ENCODE data around the gene CXXC5.

The CXXC5 gene

DNA sequence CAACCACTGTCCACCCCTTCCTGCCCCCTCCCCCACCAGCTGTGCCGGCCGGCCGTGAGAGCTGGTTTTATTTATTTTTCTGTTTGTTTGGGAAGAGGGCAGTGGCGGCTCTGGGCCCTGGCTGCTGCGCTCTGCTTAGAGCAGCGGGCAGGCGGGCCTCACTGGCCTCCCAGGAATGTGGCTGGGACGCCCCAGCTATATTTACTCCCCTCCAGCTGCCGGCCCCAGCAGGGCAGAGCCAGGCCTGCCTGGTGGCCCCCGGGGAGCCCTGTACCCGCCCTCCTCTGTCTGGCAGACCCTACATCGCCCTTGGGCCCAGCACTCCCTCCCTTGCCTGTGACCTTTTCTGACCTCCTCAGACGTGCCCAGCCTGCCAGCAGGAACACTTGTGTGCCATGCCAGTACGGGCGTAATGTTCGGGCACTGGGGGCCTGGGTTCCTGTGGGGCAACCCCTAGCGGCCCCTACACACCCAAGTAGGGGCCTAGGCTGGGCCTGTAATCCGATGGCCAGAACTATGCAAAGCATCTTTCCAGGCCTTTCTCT, 7.7 kb downstream of the CXXC5 start:
- Histone ChIP-seq H3K4me1 (ENCODE audit: control insufficient read depth, insufficient read depth, low read length) (peaks cover 97% of the 10 kb centered on the region), H3K9me3 (ENCODE audit: control insufficient read depth, low read length) (no peaks in the 10 kb centered on the region), H3K36me3 (ENCODE audit: control insufficient read depth, insufficient read depth, low read length) (no peaks in the 10 kb centered on the region), H3K9ac (ENCODE audit: low read length) (peak overlapping the region; percentile 62), H3K27me3 (ENCODE audit: control insufficient read depth, insufficient read depth, low read length) (no peaks in the 10 kb centered on the region), H3K4me3 (ENCODE audit: low read length) (no peak overlapping the region)

DNA sequence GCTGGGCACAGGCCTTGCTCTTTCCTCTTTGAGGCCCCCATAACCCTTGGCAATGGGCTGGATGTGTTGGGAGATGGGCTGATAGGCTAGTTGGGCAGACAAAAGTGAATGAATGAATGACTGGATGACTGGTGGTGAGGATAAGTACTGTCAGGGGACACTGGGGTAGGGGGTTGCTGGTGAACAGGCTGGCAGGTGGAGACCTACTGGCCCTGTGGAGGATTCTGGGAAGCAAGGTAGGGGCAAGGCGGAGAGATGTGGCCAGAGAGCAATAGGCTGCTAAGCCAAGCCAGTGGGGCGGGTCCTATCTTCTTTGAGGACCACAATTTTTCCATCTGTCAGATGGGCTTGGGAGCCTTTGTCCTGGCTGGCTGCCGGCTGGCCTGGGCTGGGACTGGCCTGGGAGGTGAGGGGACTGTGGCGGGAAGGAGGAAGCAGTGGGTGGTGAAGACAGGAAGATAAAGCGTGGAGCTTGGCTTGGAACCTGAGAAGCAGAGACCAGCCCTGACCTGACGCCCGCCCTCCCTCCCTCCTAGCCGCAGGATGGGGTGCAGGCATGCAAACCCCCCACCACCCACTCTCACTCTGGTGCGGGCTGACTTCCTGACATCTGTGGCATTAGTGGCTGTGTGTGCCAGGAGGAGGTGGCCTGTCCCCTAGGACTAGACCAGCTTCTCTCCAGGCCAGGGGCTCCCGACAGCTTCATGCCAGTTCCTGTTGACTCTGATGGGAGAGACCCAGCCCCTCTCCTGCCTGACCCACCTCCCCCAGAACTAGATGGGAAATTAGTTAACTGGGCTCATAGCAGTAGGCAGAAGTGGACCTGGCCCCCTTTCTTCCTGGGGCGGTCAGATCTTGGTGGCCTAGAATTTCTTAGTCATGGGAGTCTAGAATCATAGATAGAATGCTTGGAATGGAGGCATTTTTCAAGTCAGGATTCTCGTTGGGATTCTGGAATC, 9.5 kb downstream of the CXXC5 start:
- no peaks in the 10 kb centered on the region for H3K36me3 ChIP-seq (ENCODE audit: control insufficient read depth, insufficient read depth, low read length)
- peak overlapping the region; percentile 2 for H3K9ac ChIP-seq (ENCODE audit: low read length)
- H3K4me1 ChIP-seq (ENCODE audit: control insufficient read depth, insufficient read depth, low read length) = peaks cover 97% of the 10 kb centered on the region
- H3K9me3 ChIP-seq (ENCODE audit: control insufficient read depth, low read length) = no peaks in the 10 kb centered on the region
- H3K4me3 ChIP-seq (ENCODE audit: low read length) = no peak overlapping the region
- no peaks in the 10 kb centered on the region for H3K27me3 ChIP-seq (ENCODE audit: control insufficient read depth, insufficient read depth, low read length)

DNA sequence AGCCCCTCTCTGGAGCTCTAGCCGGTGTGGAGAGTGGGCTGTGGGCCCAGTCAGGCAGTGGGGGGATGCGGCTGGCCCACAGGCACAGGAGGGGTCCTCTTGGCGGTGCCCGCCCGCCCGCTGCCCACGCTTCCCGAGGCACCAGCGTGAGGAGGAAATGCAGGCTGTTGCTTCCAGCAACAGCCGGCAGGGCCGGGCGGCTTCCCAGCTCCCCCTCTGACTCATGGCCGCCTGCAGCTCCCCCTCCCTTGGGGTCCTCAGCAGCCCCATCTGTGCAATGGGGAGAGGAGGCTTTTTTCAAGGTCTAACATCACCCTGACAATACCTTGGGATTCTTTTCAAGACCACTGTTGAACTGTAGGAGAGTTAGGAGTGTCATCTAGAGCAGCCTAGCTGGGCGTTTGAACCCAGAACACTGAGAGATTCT, 10.4 kb downstream of the CXXC5 start:
- Histone ChIP-seq H3K4me1 (ENCODE audit: control insufficient read depth, insufficient read depth, low read length) (peaks cover 88% of the 10 kb centered on the region), H3K4me3 (ENCODE audit: low read length) (no peak overlapping the region), H3K9me3 (ENCODE audit: control insufficient read depth, low read length) (no peaks in the 10 kb centered on the region), H3K36me3 (ENCODE audit: control insufficient read depth, insufficient read depth, low read length) (no peaks in the 10 kb centered on the region), H3K9ac (ENCODE audit: low read length) (peak overlapping the region; percentile 83), H3K27me3 (ENCODE audit: control insufficient read depth, insufficient read depth, low read length) (no peaks in the 10 kb centered on the region)

DNA sequence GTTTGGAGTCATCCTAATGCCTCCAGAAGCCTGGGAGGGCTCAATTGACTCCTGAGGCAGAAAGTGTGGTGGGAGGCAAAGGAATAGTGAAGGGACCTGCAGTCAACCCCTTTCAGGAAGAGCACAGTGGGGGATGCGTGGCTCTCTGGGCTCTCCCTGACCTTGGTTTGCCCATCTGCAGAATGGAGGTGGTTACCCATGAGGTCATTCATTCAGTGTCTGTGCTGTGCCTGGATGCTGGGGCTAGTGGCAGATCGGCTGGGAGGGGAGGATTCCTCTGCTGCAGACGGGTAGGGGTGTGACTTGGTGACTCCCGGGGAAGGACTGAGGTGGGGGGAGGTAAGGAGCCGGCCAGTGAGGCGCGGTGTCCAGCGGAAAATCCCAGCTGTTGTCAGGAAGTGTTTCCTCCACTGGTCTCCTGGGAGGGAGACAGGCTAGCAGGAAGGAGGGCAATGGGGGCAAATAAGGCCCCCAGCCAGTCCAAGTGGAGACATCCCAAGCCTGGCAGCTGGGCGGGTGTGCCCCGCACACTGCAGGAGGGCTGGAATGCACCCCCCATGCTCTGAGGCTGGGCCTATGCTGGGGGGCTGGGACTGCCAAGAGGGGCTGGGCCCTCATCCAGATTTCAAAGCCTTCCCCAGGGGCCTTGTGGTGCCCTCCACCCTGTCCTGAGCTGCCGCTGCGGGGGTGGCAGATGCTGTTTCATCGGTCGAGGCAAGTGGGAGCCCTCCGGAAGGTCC, 10.9 kb downstream of the CXXC5 start:
- peaks cover 83% of the 10 kb centered on the region for H3K4me1 ChIP-seq (ENCODE audit: control insufficient read depth, insufficient read depth, low read length)
- no peak overlapping the region for H3K4me3 ChIP-seq (ENCODE audit: low read length)
- H3K9me3 ChIP-seq (ENCODE audit: control insufficient read depth, low read length) = no peaks in the 10 kb centered on the region
- no peaks in the 10 kb centered on the region for H3K27me3 ChIP-seq (ENCODE audit: control insufficient read depth, insufficient read depth, low read length)
- H3K9ac ChIP-seq (ENCODE audit: low read length) = peak overlapping the region; percentile 83
- H3K36me3 ChIP-seq (ENCODE audit: control insufficient read depth, insufficient read depth, low read length) = no peaks in the 10 kb centered on the region

DNA sequence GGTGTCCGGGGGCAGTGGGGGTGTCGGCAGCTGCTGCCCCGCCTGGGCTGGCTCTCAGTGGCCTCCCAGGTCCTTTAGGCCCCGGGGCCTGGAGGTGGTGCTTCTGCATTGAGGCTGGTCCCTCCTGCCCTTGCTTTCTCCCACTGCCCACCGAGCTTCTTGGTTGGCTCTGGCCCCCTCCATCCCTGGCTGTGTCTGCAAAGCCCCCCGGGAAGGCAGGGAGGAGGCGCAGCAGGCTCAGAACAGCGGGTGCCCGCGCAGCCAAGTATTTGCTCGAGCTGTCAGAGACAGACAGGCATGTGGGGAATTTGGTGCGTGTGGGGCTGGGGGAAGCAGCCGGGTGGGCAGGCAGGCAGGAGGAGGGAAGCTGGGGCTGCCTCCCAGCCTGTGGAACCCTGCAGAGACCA, 11.5 kb downstream of the CXXC5 start:
- Histone ChIP-seq H3K4me1 (ENCODE audit: control insufficient read depth, insufficient read depth, low read length) (peaks cover 77% of the 10 kb centered on the region), H3K36me3 (ENCODE audit: control insufficient read depth, insufficient read depth, low read length) (no peaks in the 10 kb centered on the region), H3K27me3 (ENCODE audit: control insufficient read depth, insufficient read depth, low read length) (no peaks in the 10 kb centered on the region), H3K9me3 (ENCODE audit: control insufficient read depth, low read length) (no peaks in the 10 kb centered on the region), H3K4me3 (ENCODE audit: low read length) (peak overlapping the region; percentile 38), H3K9ac (ENCODE audit: low read length) (peak overlapping the region; percentile 83)

DNA sequence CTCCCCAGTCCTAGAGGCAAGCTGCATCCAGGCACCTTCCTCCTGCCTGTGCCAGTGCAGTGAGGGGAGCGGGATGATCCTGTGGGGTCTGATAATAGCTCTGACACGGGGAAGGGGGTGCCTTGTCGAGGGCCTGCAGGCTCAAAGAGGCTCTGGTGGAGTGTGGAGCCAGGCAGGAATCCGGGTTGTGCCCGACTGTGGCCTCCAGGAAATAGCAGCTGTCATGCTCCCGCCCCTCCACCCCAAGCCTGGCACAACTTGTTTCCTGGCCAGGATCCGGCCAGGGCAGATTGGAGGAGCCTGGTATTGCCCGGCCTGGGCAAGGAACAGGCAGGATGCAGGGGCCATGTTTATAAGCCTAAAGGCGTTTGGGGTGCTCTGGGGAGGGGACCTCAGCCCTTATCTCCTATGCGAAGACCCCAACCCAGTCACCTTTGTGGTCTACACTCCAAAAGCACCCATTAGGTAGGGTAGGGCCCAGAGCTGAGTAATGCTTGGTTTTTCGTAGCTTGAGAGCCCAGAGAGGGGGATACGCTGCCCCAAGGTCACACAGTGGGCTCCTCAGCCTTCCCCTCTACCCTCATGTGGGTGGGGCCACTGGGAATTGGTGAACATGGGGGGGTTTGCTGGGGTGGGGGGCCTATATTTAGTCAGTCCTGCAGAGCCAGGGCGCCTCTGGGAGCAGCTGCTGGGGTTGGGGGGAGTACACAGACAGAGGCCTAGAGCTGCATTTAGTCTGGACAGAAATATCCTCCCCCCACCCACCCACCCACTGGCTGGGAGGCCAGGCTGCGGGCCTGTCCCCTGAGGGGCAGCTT, 12.2 kb downstream of the CXXC5 start:
- Histone ChIP-seq H3K4me1 (ENCODE audit: control insufficient read depth, insufficient read depth, low read length) (peaks cover 70% of the 10 kb centered on the region), H3K9ac (ENCODE audit: low read length) (peak overlapping the region; percentile 83), H3K4me3 (ENCODE audit: low read length) (peak overlapping the region; percentile 38), H3K9me3 (ENCODE audit: control insufficient read depth, low read length) (no peaks in the 10 kb centered on the region), H3K36me3 (ENCODE audit: control insufficient read depth, insufficient read depth, low read length) (no peaks in the 10 kb centered on the region), H3K27me3 (ENCODE audit: control insufficient read depth, insufficient read depth, low read length) (no peaks in the 10 kb centered on the region)

DNA sequence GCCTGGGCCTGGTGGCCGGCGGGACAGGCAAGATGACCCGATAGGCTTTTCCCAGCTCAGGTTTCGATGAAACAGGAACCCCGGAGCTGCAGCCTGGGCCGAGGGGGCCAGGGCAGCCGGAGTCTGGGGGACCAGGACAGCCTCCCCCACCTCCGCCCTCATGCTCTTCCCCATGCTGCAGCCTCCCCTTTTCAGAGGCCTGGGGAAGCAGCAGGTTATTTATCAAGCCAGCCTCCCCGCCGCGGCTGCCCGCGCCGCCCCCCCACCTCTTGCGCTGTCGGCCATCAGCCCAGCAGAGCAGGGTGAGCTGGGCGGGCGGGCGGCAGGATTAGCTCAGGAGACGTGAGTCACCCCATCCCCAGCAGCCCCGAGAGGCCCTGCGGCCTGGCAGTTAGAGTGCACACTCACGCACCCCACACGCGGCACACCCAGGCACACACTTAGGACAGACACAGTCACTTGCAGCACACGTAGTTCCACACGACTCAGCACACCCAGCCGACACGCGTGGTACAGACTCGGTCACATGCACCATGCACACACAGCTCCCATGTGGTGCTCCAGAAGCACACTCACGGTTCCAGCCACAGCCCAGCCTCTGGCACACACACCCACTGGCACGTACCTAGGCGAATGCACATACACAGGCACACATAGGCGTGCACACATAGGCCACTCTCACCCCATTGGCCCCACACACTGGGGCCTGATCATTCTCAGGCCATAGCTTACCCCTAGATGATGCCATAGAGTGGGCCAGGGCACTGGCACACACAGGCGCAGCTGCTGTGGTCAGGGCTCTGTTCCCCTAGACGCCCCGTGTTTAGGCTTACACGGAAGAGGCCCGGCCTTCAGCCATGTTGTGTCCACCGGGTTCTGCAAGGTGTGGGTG, 13.0 kb downstream of the CXXC5 start:
- no peaks in the 10 kb centered on the region for H3K36me3 ChIP-seq (ENCODE audit: control insufficient read depth, insufficient read depth, low read length)
- H3K27me3 ChIP-seq (ENCODE audit: control insufficient read depth, insufficient read depth, low read length) = no peaks in the 10 kb centered on the region
- H3K4me1 ChIP-seq (ENCODE audit: control insufficient read depth, insufficient read depth, low read length) = peaks cover 69% of the 10 kb centered on the region
- no peak overlapping the region for H3K4me3 ChIP-seq (ENCODE audit: low read length)
- H3K9ac ChIP-seq (ENCODE audit: low read length) = peak overlapping the region; percentile 24
- no peaks in the 10 kb centered on the region for H3K9me3 ChIP-seq (ENCODE audit: control insufficient read depth, low read length)

DNA sequence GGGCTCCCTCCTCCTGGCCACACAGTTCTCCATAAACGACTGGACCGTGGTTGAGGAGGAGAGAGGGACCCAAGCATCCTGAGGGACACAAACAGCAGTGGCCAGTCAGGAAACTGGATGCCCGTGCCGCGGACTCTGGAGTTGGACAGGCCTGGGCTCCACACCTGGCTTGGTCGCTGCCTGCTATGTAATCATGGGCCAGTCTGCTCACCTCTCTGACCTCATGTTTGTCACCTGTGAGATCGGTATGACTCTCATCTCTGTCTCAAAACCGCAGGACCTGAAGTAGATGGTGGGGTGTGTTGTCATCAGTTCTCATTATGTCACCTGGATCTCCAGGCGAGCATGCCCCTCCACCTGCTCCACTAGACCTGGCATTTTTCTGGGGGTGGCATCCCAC, 14.5 kb downstream of the CXXC5 start:
- Histone ChIP-seq H3K36me3 (ENCODE audit: control insufficient read depth, insufficient read depth, low read length) (no peaks in the 10 kb centered on the region), H3K4me3 (ENCODE audit: low read length) (no peak overlapping the region), H3K9ac (ENCODE audit: low read length) (no peak overlapping the region), H3K27me3 (ENCODE audit: control insufficient read depth, insufficient read depth, low read length) (no peaks in the 10 kb centered on the region), H3K4me1 (ENCODE audit: control insufficient read depth, insufficient read depth, low read length) (peaks cover 68% of the 10 kb centered on the region), H3K9me3 (ENCODE audit: control insufficient read depth, low read length) (no peaks in the 10 kb centered on the region)

DNA sequence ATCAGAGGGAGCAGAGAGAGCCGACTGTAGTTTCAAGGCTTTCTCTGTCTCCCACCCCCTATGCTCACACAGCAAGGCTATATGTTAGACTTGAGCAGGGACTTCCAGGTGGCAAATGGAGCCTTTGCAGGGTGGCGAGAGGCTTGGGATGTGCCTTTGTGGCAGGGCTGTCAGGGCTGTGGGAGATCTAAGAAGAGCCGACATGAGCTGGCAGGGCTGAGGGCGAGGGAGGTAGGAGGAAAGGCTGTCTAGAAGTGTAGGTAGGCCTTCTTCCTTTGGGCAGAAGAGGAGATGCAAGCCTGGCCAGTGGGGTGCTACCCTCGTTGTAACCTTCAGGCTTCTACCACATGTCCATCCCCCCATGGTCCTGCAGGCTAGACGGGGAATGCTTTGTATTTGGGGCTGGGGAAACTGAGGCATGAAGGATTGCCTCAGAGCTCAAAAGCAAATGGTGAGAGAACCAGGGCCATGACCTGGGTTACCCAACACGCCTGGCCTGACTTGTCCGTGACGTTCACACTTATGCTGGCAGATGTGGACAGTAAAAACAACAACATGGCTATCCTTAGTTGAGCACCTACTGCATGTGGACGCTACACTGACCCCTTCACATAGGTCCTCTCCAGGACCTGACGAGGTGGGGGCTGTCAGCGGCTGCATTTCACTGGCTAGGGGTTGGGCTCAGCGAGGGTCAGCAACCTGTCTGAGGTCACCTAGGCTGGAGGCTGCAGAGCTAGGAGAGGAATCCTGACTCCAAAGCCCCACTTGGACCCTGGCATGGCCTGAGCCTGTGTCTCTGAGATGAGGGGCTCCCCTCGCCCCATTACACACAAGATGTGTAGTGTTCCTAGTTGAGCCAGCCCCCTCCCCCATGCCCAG, 15.3 kb downstream of the CXXC5 start:
- H3K4me3 ChIP-seq (ENCODE audit: low read length) = no peak overlapping the region
- H3K9ac ChIP-seq (ENCODE audit: low read length) = no peak overlapping the region
- H3K27me3 ChIP-seq (ENCODE audit: control insufficient read depth, insufficient read depth, low read length) = no peaks in the 10 kb centered on the region
- peaks cover 67% of the 10 kb centered on the region for H3K4me1 ChIP-seq (ENCODE audit: control insufficient read depth, insufficient read depth, low read length)
- H3K36me3 ChIP-seq (ENCODE audit: control insufficient read depth, insufficient read depth, low read length) = no peaks in the 10 kb centered on the region
- no peaks in the 10 kb centered on the region for H3K9me3 ChIP-seq (ENCODE audit: control insufficient read depth, low read length)

DNA sequence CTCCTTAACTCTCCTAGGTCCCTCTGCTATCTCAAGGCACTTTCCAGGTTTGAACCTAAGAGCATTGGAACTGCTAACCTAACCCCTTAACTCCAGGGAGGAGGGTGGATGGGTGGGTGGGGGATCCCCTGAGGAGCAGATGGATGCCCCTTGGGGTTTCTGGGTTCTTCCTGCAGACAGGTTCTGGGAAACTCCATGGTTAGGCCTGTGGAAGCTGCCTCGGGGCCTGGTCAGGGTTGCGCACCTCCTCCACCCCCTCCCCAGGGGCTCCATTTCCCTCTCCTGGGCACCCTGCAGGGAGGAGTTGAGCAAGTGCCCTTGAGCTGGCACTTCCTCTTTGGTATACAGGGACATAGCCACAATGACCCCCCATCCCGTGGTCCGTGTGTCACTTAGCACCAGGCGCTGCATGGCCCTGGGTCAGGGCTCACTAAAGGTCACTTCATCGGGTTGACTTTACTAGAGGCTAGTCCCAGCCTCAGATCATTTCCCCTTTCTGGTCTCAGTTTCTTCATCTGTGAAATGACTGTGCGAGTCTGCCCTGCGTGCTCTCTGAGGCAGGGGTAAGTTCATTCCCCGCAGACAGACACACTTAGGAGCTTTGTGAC, 16.0 kb downstream of the CXXC5 start:
- Histone ChIP-seq H3K4me1 (ENCODE audit: control insufficient read depth, insufficient read depth, low read length) (peaks cover 67% of the 10 kb centered on the region), H3K9me3 (ENCODE audit: control insufficient read depth, low read length) (no peaks in the 10 kb centered on the region), H3K36me3 (ENCODE audit: control insufficient read depth, insufficient read depth, low read length) (no peaks in the 10 kb centered on the region), H3K9ac (ENCODE audit: low read length) (no peak overlapping the region), H3K27me3 (ENCODE audit: control insufficient read depth, insufficient read depth, low read length) (no peaks in the 10 kb centered on the region), H3K4me3 (ENCODE audit: low read length) (no peak overlapping the region)
